Fibroblast of skin of right quadriceps (primary cell): ENCODE results near the gene RAB18.
"Not testable (repeated sequence)": the region's sequence is repeated elsewhere in the genome, so short reads cannot be mapped to it uniquely, and the experiment has no call there.

Experiments used
- DNase-seq: peaks from one replicate; pipeline ENCODE4 v3.0.0-alpha.2; 2013

Gene RAB18

GRCh38 chr10:27550823-27551222 lies 46.7 kb downstream of the RAB18 start:
- no peak for DNase-seq

DNA sequence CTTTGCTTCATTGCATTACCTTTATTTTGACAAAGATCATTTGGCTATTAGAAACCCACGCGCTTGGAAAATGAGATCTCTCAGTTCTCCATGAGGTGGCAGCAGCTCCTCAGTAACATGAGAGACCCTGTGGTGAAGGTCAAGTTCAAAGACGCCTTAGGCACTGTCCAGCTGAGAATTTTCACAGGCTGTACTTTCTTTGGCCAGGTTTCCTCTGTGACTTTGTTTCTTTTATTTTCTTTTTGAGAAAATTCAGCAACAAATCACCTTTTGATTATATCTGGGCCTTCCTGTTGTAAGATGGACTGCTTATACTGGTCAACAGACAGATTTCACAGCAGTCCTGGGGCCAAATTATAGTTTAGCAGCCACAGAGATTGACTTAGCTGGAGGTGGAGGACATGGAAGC lies 54.5 kb downstream of the RAB18 start:
- DNase-seq = peak; percentile 56

DNA sequence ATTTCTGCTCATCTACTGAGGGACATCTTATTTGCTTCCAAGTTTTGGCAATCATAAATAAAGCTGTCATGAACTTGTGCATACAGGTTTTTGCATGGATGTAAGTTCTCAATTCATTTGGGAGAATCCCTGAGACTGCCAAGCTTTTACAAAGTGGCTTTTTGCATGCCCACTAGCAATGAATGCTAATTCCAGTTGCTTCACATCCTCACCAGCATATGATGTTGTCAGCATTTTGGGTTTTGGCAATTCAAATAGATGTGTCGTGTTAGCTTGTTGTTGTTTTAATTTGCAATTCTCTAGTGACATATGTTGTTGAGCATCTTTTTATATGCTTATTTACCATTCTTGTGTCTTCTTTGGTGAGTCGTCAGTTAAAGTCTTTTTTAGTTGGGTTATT lies 57.2 kb downstream of the RAB18 start:
- DNase-seq = no peak

- DNase-seq = no peak
Measured at GRCh38 chr10:27564398-27564797, 60.3 kb downstream of the RAB18 start.

GRCh38 chr10:27564880-27565279 lies 60.8 kb downstream of the RAB18 start:
- no peak for DNase-seq

GRCh38 chr10:27568196-27569175 lies 64.4 kb downstream of the RAB18 start:
- DNase-seq = peak; percentile 86

DNA sequence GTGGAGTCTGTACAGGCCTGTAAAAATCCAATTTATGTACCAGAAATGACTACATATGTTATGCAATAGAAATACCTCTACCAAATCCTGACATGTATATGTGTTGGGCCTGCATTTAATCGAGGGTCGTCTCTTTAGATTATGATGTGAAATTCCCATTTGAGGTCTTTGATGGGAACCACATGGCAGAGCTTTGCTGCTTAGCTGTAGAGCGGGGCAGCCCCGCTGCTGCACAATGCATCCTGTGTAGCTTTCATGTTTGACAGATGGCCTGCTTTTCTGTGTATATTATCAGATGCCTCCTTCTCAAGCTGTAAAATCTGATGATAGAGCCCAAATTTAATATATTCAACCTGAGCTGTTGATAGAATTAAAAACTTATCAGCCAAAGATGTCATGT lies 65.8 kb downstream of the RAB18 start:
- DNase-seq = peak; percentile 40

DNA sequence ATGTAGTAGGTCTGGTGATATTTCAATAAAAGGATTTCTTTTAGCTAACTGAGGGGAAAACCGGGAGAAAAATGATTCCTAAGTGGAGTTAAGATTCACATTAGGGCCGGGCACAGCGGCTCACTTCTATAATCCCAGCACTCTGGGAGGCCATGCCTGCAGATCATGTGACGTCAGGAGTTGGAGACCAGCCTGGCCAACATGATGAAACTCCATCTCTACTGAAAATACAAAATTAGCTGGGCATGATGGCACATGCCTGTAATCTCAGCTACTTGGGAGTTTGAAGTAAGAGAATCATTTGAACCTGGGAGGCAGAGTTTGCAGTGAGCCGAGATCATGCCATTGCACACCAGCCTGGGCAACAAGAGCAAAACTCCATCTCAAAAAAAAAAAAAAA lies 72.9 kb downstream of the RAB18 start:
- not testable (repeated sequence) for DNase-seq

DNA sequence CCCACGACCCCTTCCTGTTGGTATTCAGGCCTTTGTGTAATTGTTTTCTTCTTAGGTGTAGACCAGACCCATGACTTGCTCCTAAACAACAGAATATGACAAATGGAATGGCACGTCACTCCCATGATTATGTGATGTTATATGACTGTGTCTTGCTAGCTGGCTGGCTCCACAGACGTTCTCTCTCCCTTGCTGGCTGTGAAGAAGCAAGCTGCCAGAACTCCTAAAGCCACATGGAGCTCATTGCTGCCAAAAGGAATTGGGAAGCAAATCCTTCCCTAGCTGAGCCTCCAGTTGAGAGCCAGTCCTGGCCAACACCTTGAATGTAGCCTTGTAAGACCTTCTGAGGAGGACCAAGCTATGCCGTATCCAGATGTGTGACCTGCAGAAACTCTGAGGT lies 74.2 kb downstream of the RAB18 start:
- no peak for DNase-seq

DNA sequence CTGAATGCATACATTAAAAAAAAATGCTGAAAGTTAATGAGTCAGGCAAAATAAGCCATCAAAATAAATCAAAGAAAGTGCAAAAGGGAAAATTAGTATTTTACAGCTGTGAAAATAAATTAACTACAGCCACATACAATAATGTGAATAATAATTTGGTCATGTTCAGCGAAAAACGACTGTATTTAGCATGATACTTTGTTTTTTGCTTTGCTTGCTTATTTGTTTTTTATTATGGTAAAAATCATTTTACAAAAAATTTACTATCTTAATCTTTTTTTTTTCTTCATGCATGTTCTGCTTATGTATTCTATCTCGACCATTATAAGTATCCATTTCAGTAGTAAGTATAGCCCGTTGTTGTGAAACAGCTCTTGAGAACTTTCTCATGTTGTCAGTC lies 77.1 kb downstream of the RAB18 start:
- DNase-seq = no peak

- DNase-seq = no peak
Measured at GRCh38 chr10:27584302-27584701, 80.2 kb downstream of the RAB18 start.
